Keratinocyte (primary cell): Measurements from ENCODE around the gene SH3D21.

Experiments
- EZH2 ChIP-seq: IDR thresholded peaks from one replicate; pipeline ENCODE4 v1.6.1; 2012; ENCODE audit warnings: inconsistent platforms, mild to moderate bottlenecking, low read length, moderate library complexity
- TF ChIP-seq, protein P1 (sequence below), 3 experiments: IDR thresholded peaks in 1 of 3; conservative IDR thresholded peaks in 1 of 3; optimal IDR thresholded peaks in 1 of 3; 2 replicates in 2 of 3; 3 replicates in 1 of 3; pipeline versions ENCODE3 to v1.5.1; 2011; ENCODE audit warnings: low read length in 3 of 3, mild to moderate bottlenecking in 3 of 3, moderate library complexity in 2 of 3, control low read depth in 1 of 3, inconsistent platforms in 1 of 3; ENCODE audit not compliant: insufficient read depth in 2 of 3; ENCODE audit errors: extremely low read depth in 1 of 3

DNA sequence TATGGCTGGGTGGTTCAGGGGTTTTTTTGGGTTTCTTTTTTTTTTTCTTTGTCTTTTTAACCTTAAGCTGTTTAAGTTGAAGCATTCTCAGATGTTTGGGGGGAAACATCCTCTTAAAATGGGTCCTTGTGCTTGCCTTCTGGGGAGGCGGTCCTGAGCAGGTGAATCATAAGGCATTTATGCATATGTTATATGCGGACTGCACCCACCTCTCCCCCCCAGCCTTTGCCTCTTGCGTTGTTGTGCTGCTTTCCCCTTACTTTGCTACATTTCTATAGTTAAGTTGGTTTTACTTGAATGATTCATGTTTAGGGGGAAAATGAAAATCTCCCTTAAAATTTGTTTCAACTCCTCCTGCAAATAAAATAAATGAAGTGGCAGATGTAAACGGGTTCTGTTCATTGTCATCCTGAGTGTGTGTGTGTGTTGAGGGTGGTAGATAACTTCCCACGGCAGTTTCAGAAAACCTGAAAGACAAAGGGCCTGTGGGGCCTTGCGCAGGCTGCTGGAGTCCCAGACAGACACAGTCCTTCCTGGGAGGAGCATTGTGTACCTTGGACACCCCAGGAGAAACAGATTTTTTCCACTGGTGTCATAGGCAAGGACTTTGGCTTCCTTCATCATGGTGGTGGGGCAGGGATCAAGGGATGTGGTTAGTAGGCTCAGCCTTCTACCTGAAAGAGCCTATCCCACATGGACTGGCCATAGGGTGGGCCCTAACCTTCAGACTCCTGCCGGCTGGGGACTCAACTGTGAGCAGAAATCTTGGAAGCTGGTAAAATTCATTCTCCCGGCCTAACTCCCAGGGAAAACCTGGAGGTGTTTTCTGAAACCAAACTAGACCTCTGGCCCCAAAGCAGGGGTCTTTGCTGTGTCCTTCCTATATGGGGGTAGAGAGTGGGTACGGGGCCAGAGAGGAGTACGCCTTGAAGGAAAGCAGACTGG, 926 bp upstream of the SH3D21 start:
- TF ChIP-seq, protein P1, sequence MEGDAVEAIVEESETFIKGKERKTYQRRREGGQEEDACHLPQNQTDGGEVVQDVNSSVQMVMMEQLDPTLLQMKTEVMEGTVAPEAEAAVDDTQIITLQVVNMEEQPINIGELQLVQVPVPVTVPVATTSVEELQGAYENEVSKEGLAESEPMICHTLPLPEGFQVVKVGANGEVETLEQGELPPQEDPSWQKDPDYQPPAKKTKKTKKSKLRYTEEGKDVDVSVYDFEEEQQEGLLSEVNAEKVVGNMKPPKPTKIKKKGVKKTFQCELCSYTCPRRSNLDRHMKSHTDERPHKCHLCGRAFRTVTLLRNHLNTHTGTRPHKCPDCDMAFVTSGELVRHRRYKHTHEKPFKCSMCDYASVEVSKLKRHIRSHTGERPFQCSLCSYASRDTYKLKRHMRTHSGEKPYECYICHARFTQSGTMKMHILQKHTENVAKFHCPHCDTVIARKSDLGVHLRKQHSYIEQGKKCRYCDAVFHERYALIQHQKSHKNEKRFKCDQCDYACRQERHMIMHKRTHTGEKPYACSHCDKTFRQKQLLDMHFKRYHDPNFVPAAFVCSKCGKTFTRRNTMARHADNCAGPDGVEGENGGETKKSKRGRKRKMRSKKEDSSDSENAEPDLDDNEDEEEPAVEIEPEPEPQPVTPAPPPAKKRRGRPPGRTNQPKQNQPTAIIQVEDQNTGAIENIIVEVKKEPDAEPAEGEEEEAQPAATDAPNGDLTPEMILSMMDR (optimal IDR thresholded peaks at IDR 0.05 in 1 of 3, IDR thresholded peaks at IDR 0.05 in 1 of 3, conservative IDR thresholded peaks at IDR 0.05 in 1 of 3; ENCODE audit: extremely low read depth in 1 of 3, insufficient read depth in 2 of 3, low read length in 3 of 3), result no peak
- no peak for TF ChIP-seq EZH2
